AG10803 (cell line): Measurements from ENCODE around the gene ARHGAP15.

Experiments used
- DNase-seq: peaks from one replicate; pipeline ENCODE4 v3.0.0; 2010; ENCODE audit warnings: low read depth
- H3K4me3 ChIP-seq: 2 replicates; pipeline ENCODE4 v1.5.1; 2011; ENCODE audit warnings: mild to moderate bottlenecking, low read length, control low read depth
- CTCF ChIP-seq: conservative IDR thresholded peaks from 2 replicates; pipeline ENCODE4 v1.5.1; 2011; ENCODE audit warnings: mild to moderate bottlenecking, low read length, control low read depth, inconsistent platforms

ARHGAP15 gene

GRCh38 chr2:143684551-143685320, 555.5 kb downstream of the ARHGAP15 start:
- no peak overlapping the region for H3K4me3 ChIP-seq
- DNase-seq, result no peak
- no peak for TF ChIP-seq CTCF

GRCh38 chr2:143685421-143686078, 556.3 kb downstream of the ARHGAP15 start:
- H3K4me3 ChIP-seq, result no peak overlapping the region
- no peak for DNase-seq
- TF ChIP-seq CTCF, result no peak

- H3K4me3 ChIP-seq, result no peak overlapping the region
- TF ChIP-seq CTCF, result peak; percentile 71
- DNase-seq, result peak; percentile 58
These were observed 557.5 kb downstream of the ARHGAP15 start for GRCh38 chr2:143686585-143687164.

- no peak for TF ChIP-seq CTCF
- H3K4me3 ChIP-seq, result no peak overlapping the region
- no peak for DNase-seq
These were observed 559.0 kb downstream of the ARHGAP15 start for GRCh38 chr2:143688248-143688647.

GRCh38 chr2:143688815-143689214, 559.6 kb downstream of the ARHGAP15 start:
- TF ChIP-seq CTCF, result no peak
- no peak for DNase-seq
- no peak overlapping the region for H3K4me3 ChIP-seq

- no peak for DNase-seq
These were observed 560.3 kb downstream of the ARHGAP15 start for GRCh38 chr2:143689541-143689940.

More at GRCh38 chr2:143689541-143689940, 560.3 kb downstream of the ARHGAP15 start:
- no peak overlapping the region for H3K4me3 ChIP-seq
- no peak for TF ChIP-seq CTCF
